B cell (primary cell): ENCODE measurements around the gene TTC23L. TPM values are rescaled to one million over a fixed set of nuclear protein-coding genes. Genes with fewer than 3 reads are reported as not detected.

ENCODE experiments used
- ATAC-seq: fragments of 200-7000 bp; cut with Tn5 transposase; one replicate; pipeline ENCODE4 v1.10.0; 2021; ENCODE audit warnings: low read depth, mild to moderate bottlenecking, moderate number of reproducible peaks, moderate library complexity
- CTCF ChIA-PET: fragments of 350-600 bp; sonication (Branson Sonifier 250); formaldehyde crosslinking; loops from one replicate; lab custom pipeline; 2021; ENCODE audit warnings: antibody characterized with exemption, inconsistent platforms; lab: Charles Lee
- POLR2A ChIA-PET: fragments of 350-600 bp; sonication (Branson Sonifier 250); formaldehyde crosslinking; loops from one replicate; lab custom pipeline; 2021; ENCODE audit warnings: antibody characterized with exemption; lab: Charles Lee
- DNase-seq: peaks from one replicate; pipeline ENCODE4 v3.0.0; 2013
- H2AFZ ChIP-seq: 2 replicates; pipeline ENCODE4 v1.6.1; 2012; ENCODE audit warnings: mild to moderate bottlenecking, low read depth, low read length; ENCODE audit not compliant: insufficient read depth, poor library complexity, severe bottlenecking
- H3K27ac ChIP-seq, 2 donors: 1 replicate in 1 of 2; 2 replicates in 1 of 2; pipeline ENCODE4 v1.5.1; 2012 to 2013; ENCODE audit warnings: low read length in 2 of 2, mild to moderate bottlenecking in 2 of 2, moderate library complexity in 1 of 2
- H3K27me3 ChIP-seq, 4 experiments: fragments of 200-600 bp in 1 of 4; sonication (generic) in 1 of 4; replicated peaks in 1 of 4; 1 replicate in 2 of 4; 2 replicates in 2 of 4; pipeline versions ENCODE4 v1.6.1 to v1.7.0; 2013 to 2016; ENCODE audit warnings: low read length in 3 of 4, mild to moderate bottlenecking in 2 of 4, mixed read lengths in 1 of 4, moderate library complexity in 1 of 4; ENCODE audit not compliant: insufficient read depth in 4 of 4, control insufficient read depth in 3 of 4; ENCODE audit errors: control extremely low read depth in 1 of 4
- H3K36me3 ChIP-seq, 2 experiments: replicated peaks in 1 of 2; 1 replicate in 1 of 2; 2 replicates in 1 of 2; pipeline versions ENCODE4 v1.6.1 to v1.7.1; 2013; ENCODE audit warnings: low read length in 1 of 2; ENCODE audit not compliant: insufficient read depth in 2 of 2, control insufficient read depth in 1 of 2; ENCODE audit errors: control extremely low read depth in 1 of 2, extremely low read depth in 1 of 2
- H3K4me1 ChIP-seq, 2 donors: fragments of 200-600 bp in 1 of 2; sonication (generic) in 1 of 2; 1 replicate in 1 of 2; 2 replicates in 1 of 2; pipeline versions ENCODE4 v1.5.1 to v1.6.1; 2013 to 2017; ENCODE audit warnings: low read length in 2 of 2; ENCODE audit not compliant: control insufficient read depth in 2 of 2, insufficient read depth in 2 of 2
- H3K4me2 ChIP-seq: replicated peaks from 2 replicates; pipeline ENCODE3; 2012; ENCODE audit warnings: mild to moderate bottlenecking, low read depth, low read length; ENCODE audit not compliant: poor library complexity, severe bottlenecking
- H3K4me3 ChIP-seq, 5 experiments: fragments of 200-600 bp in 1 of 5; sonication (generic) in 1 of 5; 1 replicate in 3 of 5; 2 replicates in 2 of 5; pipeline versions ENCODE4 v1.5.1 to v1.7.0; 2011 to 2016; ENCODE audit warnings: low read length in 4 of 5, mild to moderate bottlenecking in 4 of 5, low read depth in 2 of 5, control low read depth in 1 of 5, moderate library complexity in 1 of 5; ENCODE audit not compliant: insufficient read depth in 1 of 5; ENCODE audit errors: control extremely low read depth in 1 of 5, extremely low read depth in 1 of 5
- H3K79me2 ChIP-seq: fragments of 200-600 bp; sonication (generic); one replicate; pipeline ENCODE4 v1.6.0; 2016; ENCODE audit warnings: low read length; ENCODE audit not compliant: control insufficient read depth, insufficient read depth
- H3K9ac ChIP-seq: fragments of 200-600 bp; sonication (generic); 2 replicates; pipeline ENCODE4 v1.6.1; 2017; ENCODE audit warnings: mild to moderate bottlenecking, low read length, moderate library complexity
- H3K9me3 ChIP-seq, 3 donors: one replicate each; pipeline versions ENCODE4 v1.6.1 to v1.7.1; 2013; ENCODE audit warnings: low read length in 2 of 3; ENCODE audit not compliant: control insufficient read depth in 2 of 3, insufficient read depth in 1 of 3; ENCODE audit errors: control extremely low read depth in 1 of 3
- H4K20me1 ChIP-seq: 2 replicates; pipeline ENCODE4 v1.6.0; 2012; ENCODE audit warnings: mild to moderate bottlenecking, low read length; ENCODE audit not compliant: insufficient read depth, control insufficient read depth, poor library complexity, severe bottlenecking
- H3K27ac Mint-ChIP-seq: one replicate; pipeline ENCODE4 v1.8.0; 2021; ENCODE audit warnings: mixed read lengths
- H3K27me3 Mint-ChIP-seq: one replicate; pipeline ENCODE4 v1.8.0; 2021; ENCODE audit warnings: mixed read lengths
- H3K4me1 Mint-ChIP-seq: one replicate; pipeline ENCODE4 v1.8.0; 2021; ENCODE audit warnings: mixed read lengths
- H3K4me3 Mint-ChIP-seq: one replicate; pipeline ENCODE4 v1.8.0; 2021; ENCODE audit warnings: mixed read lengths
- H3K9me3 Mint-ChIP-seq: one replicate; pipeline ENCODE4 v1.8.0; 2022; ENCODE audit warnings: mixed read lengths; ENCODE audit not compliant: insufficient read depth
- CTCF ChIP-seq: fragments of 200-600 bp; IDR thresholded peaks from one replicate; pipeline ENCODE4 v1.8.0; 2022; ENCODE audit warnings: antibody characterized with exemption, mild to moderate bottlenecking
- EZH2 ChIP-seq: IDR thresholded peaks from 2 replicates; pipeline ENCODE4 v1.6.1; 2012; ENCODE audit warnings: borderline replicate concordance, low read depth, mild to moderate bottlenecking, moderate library complexity, low read length; ENCODE audit not compliant: insufficient read depth, poor library complexity, severe bottlenecking
- WGBS: methylation state at CpG from one replicate; pipeline ENCODE4 v1.1.5; 2013; ENCODE audit warnings: missing lambda C conversion rate; ENCODE audit not compliant: insufficient coverage; 5-methylcytosine and 5-hydroxymethylcytosine counted together
- intact Hi-C: fragments of 100-400 bp; cut with micrococcal nuclease; formaldehyde crosslinking; loops from one replicate; pipeline ENCODE4 v1.10.0; 2022
- polyA plus RNA-seq: library from polyadenylated mRNA; depleted of rRNA; stranded (reverse); fragments of >200 nt; gene quantifications from 2 replicates; pipeline ENCODE4 v1.2.3, GENCODE V29; 2012
- total RNA-seq, 2 donors: library from RNA; stranded (reverse); fragments of 120-200 nt in 1 of 2; gene quantifications; 1 replicate in 1 of 2; 2 replicates in 1 of 2; pipeline versions ENCODE4 v1.2.3 to v1.2.4, GENCODE V29; 2013 to 2022

The TTC23L gene
- total and polyA plus RNA-seq, 2 donors (not counting 1 experiment from before 2014, with no cell fraction given), result 0.03 to 0.15 TPM

DNA sequence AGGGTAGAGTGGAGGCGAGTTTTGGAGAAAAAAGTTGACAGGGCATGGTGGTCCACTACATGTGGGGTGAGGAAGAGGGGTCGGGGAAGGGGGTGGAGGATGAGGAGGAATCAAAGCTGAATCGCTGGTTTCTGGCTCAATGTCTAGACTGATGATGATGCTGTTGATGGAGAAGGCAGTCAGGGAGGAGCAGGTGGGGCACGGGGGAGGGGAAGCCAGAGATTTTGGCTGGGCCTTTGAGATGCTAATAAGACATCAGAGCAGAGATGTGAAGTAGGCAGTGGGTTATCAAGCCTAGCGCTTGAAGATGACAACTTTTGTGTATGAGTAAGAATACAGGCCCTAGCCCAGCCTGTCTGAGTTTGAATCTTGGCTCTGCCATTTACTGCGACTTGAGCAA lies 32.4 kb upstream of the TTC23L start:
- no peak for DNase-seq
- ChIA-PET CTCF (no interaction called here), POLR2A (no interaction called here)
- Histone ChIP-seq H3K9me3 (no peaks in the 10 kb centered on the region), H3K27me3 (peaks cover 0 to 2% (median 0%) of the 10 kb centered on the region in 4 experiments), H3K79me2 (no peaks in the 10 kb centered on the region), H3K4me3 (no peak overlapping the region), H2AFZ (no peak overlapping the region), H3K9ac (no peak overlapping the region), H3K4me2 (no peak overlapping the region), H3K27ac (no peak overlapping the region), H4K20me1 (no peaks in the 10 kb centered on the region), H3K4me1 (no peaks in the 10 kb centered on the region), H3K36me3 (no peaks in the 10 kb centered on the region)
- Mint-ChIP-seq H3K4me1 (no peaks in the 10 kb centered on the region), H3K4me3 (no peak overlapping the region), H3K27ac (no peak overlapping the region), H3K27me3 (no peaks in the 10 kb centered on the region), H3K9me3 (no peaks in the 10 kb centered on the region)
- TF ChIP-seq CTCF (no peak), EZH2 (no peak)
- intact Hi-C loops, result no loop called here
- 86% methylated on average over 6 of the region's 6 CpGs for WGBS
- no peak for ATAC-seq

GRCh38 chr5:34811706-34812105 lies 27.3 kb upstream of the TTC23L start:
- ChIA-PET CTCF (no interaction called here), POLR2A (no interaction called here)
- H3K27ac ChIP-seq, result no peak overlapping the region
- no peak for ATAC-seq
- TF ChIP-seq EZH2 (no peak), CTCF (no peak)
- H4K20me1 ChIP-seq, result no peaks in the 10 kb centered on the region
- Mint-ChIP-seq H3K9me3 (no peaks in the 10 kb centered on the region), H3K27ac (no peak overlapping the region), H3K4me3 (no peak overlapping the region), H3K4me1 (no peaks in the 10 kb centered on the region), H3K27me3 (peaks cover 3% of the 10 kb centered on the region)
- no peaks in the 10 kb centered on the region for H3K27me3 ChIP-seq
- no peak overlapping the region for H3K4me2 ChIP-seq
- DNase-seq, result no peak
- no peak overlapping the region for H3K9ac ChIP-seq
- intact Hi-C loops, result no loop called here
- no peaks in the 10 kb centered on the region for H3K36me3 ChIP-seq
- no peaks in the 10 kb centered on the region for H3K4me1 ChIP-seq
- H3K4me3 ChIP-seq, result no peak overlapping the region
- H2AFZ ChIP-seq, result no peak overlapping the region
- H3K9me3 ChIP-seq, result no peaks in the 10 kb centered on the region
- H3K79me2 ChIP-seq, result no peaks in the 10 kb centered on the region
- WGBS, result no CpG with 5 or more reads among the region's 1 CpG
